AG04449 (cell line): ENCODE measurements around the gene AQP12A.
"Not testable (repeated sequence)": the region's sequence is repeated elsewhere in the genome, so short reads cannot be mapped to it uniquely, and the experiment has no call there.

ENCODE experiments used
- CTCF ChIA-PET: fragments of 350-600 bp; formaldehyde crosslinking; extraction: SDS; loops from one replicate; lab custom pipeline; 2021; ENCODE audit warnings: antibody characterized with exemption; lab: Yijun Ruan, JAX
- POLR2A ChIA-PET: fragments of 400-600, 350-600 bp; formaldehyde crosslinking; extraction: SDS; loops from one replicate; lab custom pipeline; 2020; ENCODE audit warnings: antibody characterized with exemption, inconsistent platforms; lab: Yijun Ruan, JAX
- DNase-seq: peaks from one replicate; pipeline ENCODE4 v3.0.0-alpha.2; 2010; ENCODE audit warnings: low read depth, low spot score
- H3K4me3 ChIP-seq: 2 replicates; pipeline ENCODE4 v1.5.1; 2011; ENCODE audit warnings: low read depth, mild to moderate bottlenecking, control low read depth, low read length
- CTCF ChIP-seq: IDR thresholded peaks from one replicate; pipeline ENCODE4 v1.5.1; 2011; ENCODE audit warnings: mild to moderate bottlenecking, moderate library complexity, low read length, control low read depth, inconsistent platforms; ENCODE audit not compliant: insufficient read depth; ENCODE audit errors: missing control alignments

Gene AQP12A

GRCh38 chr2:240655931-240656886, 35.5 kb upstream of the AQP12A start:
- ChIA-PET POLR2A (no interaction called here), CTCF (interaction anchor here (0.9 to 1.1 kb wide), 2 partner anchors 12 to 142 kb away, joined by 3 read pairs; no protein-coding TSS in a partner anchor)
- no peak for DNase-seq
- no peak overlapping the region for H3K4me3 ChIP-seq
- no peak for TF ChIP-seq CTCF

GRCh38 chr2:240659883-240660282, 31.8 kb upstream of the AQP12A start:
- POLR2A ChIA-PET, DNase-seq, H3K4me3 ChIP-seq, CTCF ChIA-PET: not testable (repeated sequence)

- POLR2A ChIA-PET: no interaction called here
- no peak overlapping the region for H3K4me3 ChIP-seq
- no peak for TF ChIP-seq CTCF
- no peak for DNase-seq
- CTCF ChIA-PET: no interaction called here
Observed at GRCh38 chr2:240662681-240663080, 29.0 kb upstream of the AQP12A start.

- CTCF ChIA-PET: no interaction called here
- H3K4me3 ChIP-seq: no peak overlapping the region
- no peak for DNase-seq
- no peak for TF ChIP-seq CTCF
- POLR2A ChIA-PET: no interaction called here
Observed at GRCh38 chr2:240663546-240664190, 28.0 kb upstream of the AQP12A start.

- TF ChIP-seq CTCF: no peak
- no peak for DNase-seq
- CTCF ChIA-PET: no interaction called here
- POLR2A ChIA-PET: no interaction called here
- H3K4me3 ChIP-seq: no peak overlapping the region
Observed at GRCh38 chr2:240664622-240665021, 27.0 kb upstream of the AQP12A start.

GRCh38 chr2:240670402-240670801, 21.3 kb upstream of the AQP12A start:
- no peak for DNase-seq
- no peak overlapping the region for H3K4me3 ChIP-seq
- CTCF ChIA-PET: no interaction called here
- POLR2A ChIA-PET: no interaction called here
- TF ChIP-seq CTCF: no peak
